ENCODE data around the gene GFOD1.

GRCh38 chr6:13488896-13489237, 1.5 kb upstream of the GFOD1 start:
- TF ChIP-seq REST (IDR thresholded peaks at IDR 0.05; ENCODE audit: low read depth) = no peak
- TF ChIP-seq MAX (IDR thresholded peaks at IDR 0.05) = no peak
- TF ChIP-seq ZBTB7A (IDR thresholded peaks at IDR 0.05; ENCODE audit: low read depth) = no peak
